HCT116 (cell line): Measurements from ENCODE around the gene ETV5. TPM values are rescaled to one million over a fixed set of nuclear protein-coding genes. Genes with fewer than 3 reads are reported as not detected.
"Not testable (repeated sequence)": the region's sequence is repeated elsewhere in the genome, so short reads cannot be mapped to it uniquely, and the experiment has no call there.

ENCODE experiments used
- ATAC-seq: fragments of 200-7000 bp; cut with Tn5 transposase; 2 replicates; pipeline ENCODE4 v1.9.1; 2020; ENCODE audit warnings: mild to moderate bottlenecking, moderate library complexity
- BruUV-seq: library from RNA; stranded (reverse); fragments of 400-500 nt; replicated peaks from 2 replicates; lab custom pipeline; 2021; lab: Mats Ljungman, UMichigan
- CTCF ChIA-PET: fragments of 300-600 bp; sonication (Branson Sonifier 250); formaldehyde crosslinking; loops from one replicate; lab custom pipeline; 2021; ENCODE audit warnings: antibody characterized with exemption; lab: Charles Lee
- POLR2A ChIA-PET: fragments of 300-600, 350-600 bp; sonication (Branson Sonifier 250); formaldehyde crosslinking; loops from one replicate; lab custom pipeline; 2021; ENCODE audit warnings: antibody characterized with exemption; lab: Charles Lee
- RAD21 ChIA-PET, 2 experiments: fragments of 300-600 bp; sonication (Branson Sonifier 250); formaldehyde crosslinking; loops; one replicate each; lab custom pipeline; 2023; ENCODE audit warnings: low total read pairs in 2 of 2; ENCODE audit not compliant: uncharacterized antibody in 2 of 2, unreplicated experiment in 2 of 2, low non-redundant PET in 1 of 2; lab: Charles Lee
- DNase-seq: peaks from one replicate; pipeline ENCODE4 v3.0.0-alpha.2; 2010; ENCODE audit warnings: low read depth, low spot score
- H2AFZ ChIP-seq: fragments of 200-600 bp; shearing (Covaris generic), sonication (generic); 2 replicates; pipeline ENCODE4 v1.6.1; 2017; ENCODE audit warnings: low read depth, mixed run types, mixed read lengths, antibody characterized with exemption, low read length; ENCODE audit not compliant: poor library complexity, severe bottlenecking
- H3K27ac ChIP-seq: 2 replicates; pipeline ENCODE4 v1.5.1; 2012; ENCODE audit warnings: low read depth, low read length
- H3K27me3 ChIP-seq: fragments of 200-600 bp; sonication (generic); 2 replicates; pipeline ENCODE4 v1.6.1; 2016; ENCODE audit warnings: mixed run types, low read length, mixed read lengths; ENCODE audit not compliant: insufficient read depth
- H3K36me3 ChIP-seq, 2 experiments: fragments of 200-500 bp in 1 of 2; fragments of 200-600 bp in 1 of 2; sonication (Bioruptor generic) in 1 of 2; sonication (generic) in 1 of 2; 2 replicates each; pipeline versions ENCODE4 v1.5.1 to v1.6.1; 2014 to 2016; ENCODE audit warnings: low read length in 2 of 2, inconsistent platforms in 1 of 2, mixed read lengths in 1 of 2, mixed run types in 1 of 2; ENCODE audit not compliant: insufficient read depth in 2 of 2, control insufficient read depth in 1 of 2
- H3K4me1 ChIP-seq, 2 experiments: fragments of 200-600 bp in 1 of 2; sonication (generic) in 1 of 2; 2 replicates each; pipeline versions ENCODE4 v1.5.1 to v1.6.1; 2012 to 2017; ENCODE audit warnings: low read length in 2 of 2, inconsistent platforms in 1 of 2, mild to moderate bottlenecking in 1 of 2, mixed read lengths in 1 of 2, mixed run types in 1 of 2, moderate library complexity in 1 of 2; ENCODE audit not compliant: insufficient read depth in 2 of 2, control insufficient read depth in 1 of 2
- H3K4me2 ChIP-seq: fragments of 200-600 bp; sonication (generic); 2 replicates; pipeline ENCODE4 v1.6.1; 2017; ENCODE audit warnings: mixed run types, low read length, mixed read lengths
- H3K4me3 ChIP-seq, 2 experiments: fragments of 200-600 bp in 1 of 2; sonication (generic) in 1 of 2; replicated peaks in 1 of 2; 2 replicates each; pipeline ENCODE4 v1.5.1; 2011 to 2016; ENCODE audit warnings: low read length in 2 of 2, control low read depth in 1 of 2, low read depth in 1 of 2, mild to moderate bottlenecking in 1 of 2, mixed read lengths in 1 of 2, mixed run types in 1 of 2
- H3K79me2 ChIP-seq: fragments of 200-600 bp; sonication (generic); 2 replicates; pipeline ENCODE4 v1.6.1; 2017; ENCODE audit warnings: mild to moderate bottlenecking, mixed run types, low read length, moderate library complexity, mixed read lengths; ENCODE audit not compliant: insufficient read depth
- H3K9ac ChIP-seq: fragments of 200-600 bp; sonication (generic); 2 replicates; pipeline ENCODE4 v1.6.1; 2016; ENCODE audit warnings: low read length, mixed read lengths
- H3K9me2 ChIP-seq: fragments of 200-600 bp; sonication (generic), shearing (Covaris generic); 2 replicates; pipeline ENCODE4 v1.6.1; 2017; ENCODE audit warnings: mixed run types, mild to moderate bottlenecking, moderate library complexity; ENCODE audit not compliant: insufficient read depth
- H3K9me3 ChIP-seq, 2 experiments: fragments of 200-500 bp in 1 of 2; fragments of 200-600 bp in 1 of 2; sonication (Bioruptor generic) in 1 of 2; sonication (generic) in 1 of 2; 2 replicates each; pipeline ENCODE4 v1.6.1; 2014 to 2017; ENCODE audit warnings: low read length in 2 of 2, mixed read lengths in 2 of 2, inconsistent platforms in 1 of 2, low read depth in 1 of 2, mild to moderate bottlenecking in 1 of 2, mixed run types in 1 of 2, moderate library complexity in 1 of 2; ENCODE audit not compliant: control insufficient read depth in 1 of 2, insufficient read depth in 1 of 2
- H4K20me1 ChIP-seq: fragments of 200-600 bp; sonication (generic), shearing (Covaris generic); 2 replicates; pipeline ENCODE4 v1.6.1; 2017; ENCODE audit warnings: mixed run types, mild to moderate bottlenecking, moderate library complexity; ENCODE audit not compliant: insufficient read depth
- CEBPB ChIP-seq: IDR thresholded peaks from 2 replicates; pipeline ENCODE4 v1.6.1; 2012; ENCODE audit warnings: low read depth
- EGR1 ChIP-seq: IDR thresholded peaks from 2 replicates; pipeline ENCODE4 v1.6.1; 2012; ENCODE audit warnings: low read depth
- ELF1 ChIP-seq: IDR thresholded peaks from 2 replicates; pipeline ENCODE4 v1.6.1; 2012; ENCODE audit warnings: low read depth, borderline replicate concordance
- EZH2 ChIP-seq: fragments of 200-600 bp; sonication (generic); IDR thresholded peaks from 2 replicates; pipeline ENCODE4 v1.6.1; 2017; ENCODE audit warnings: antibody characterized with exemption, mixed run types
- FOSL1 ChIP-seq: IDR thresholded peaks from 2 replicates; pipeline ENCODE4 v1.6.1; 2012; ENCODE audit warnings: low read depth
- JUND ChIP-seq: IDR thresholded peaks from 2 replicates; pipeline ENCODE4 v1.6.1; 2012
- POLR2AphosphoS5 ChIP-seq: IDR thresholded peaks from 2 replicates; pipeline ENCODE4 v1.6.1; 2011; ENCODE audit warnings: mild to moderate bottlenecking, low read depth, low read length, moderate library complexity
- SIN3A ChIP-seq: IDR thresholded peaks from 2 replicates; pipeline ENCODE4 v1.6.1; 2012; ENCODE audit warnings: low read depth
- SRF ChIP-seq: IDR thresholded peaks from 2 replicates; pipeline ENCODE4 v1.6.1; 2012; ENCODE audit warnings: low read depth
- TCF7L2 ChIP-seq: IDR thresholded peaks from 2 replicates; pipeline ENCODE4 v1.7.0; 2011; ENCODE audit warnings: borderline replicate concordance, inconsistent platforms; ENCODE audit not compliant: insufficient read depth, insufficient read length; ENCODE audit errors: extremely low read depth
- ZFX ChIP-seq: fragments of 450-650 bp; IDR thresholded peaks from 2 replicates; pipeline ENCODE4 v1.6.1; 2017
- intact Hi-C: fragments of 100-400 bp; cut with micrococcal nuclease; formaldehyde crosslinking; loops from 2 replicates; pipeline ENCODE4 v1.10.0; 2022
- total RNA-seq: library from RNA; stranded (reverse); gene quantifications from one replicate; pipeline ENCODE4 v1.2.1, GENCODE V29; 2021; ENCODE audit not compliant: unreplicated experiment
- TF ChIP-seq, protein P1 (sequence below): IDR thresholded peaks from 2 replicates; pipeline ENCODE4 v1.6.1; 2011; ENCODE audit warnings: mild to moderate bottlenecking, low read length, moderate library complexity; ENCODE audit not compliant: insufficient replicate concordance; ENCODE audit errors: extremely low read depth
- TF ChIP-seq, protein P2 (sequence below): IDR thresholded peaks from 2 replicates; pipeline ENCODE4 v1.6.1; 2012
- TF ChIP-seq, protein P3 (sequence below): IDR thresholded peaks from 2 replicates; pipeline ENCODE4 v1.6.1; 2012
- TF ChIP-seq, protein P4 (sequence below), 3 experiments: fragments of 200-600 bp in 1 of 3; sonication (generic) in 1 of 3; IDR thresholded peaks in 2 of 3; conservative IDR thresholded peaks in 1 of 3; 2 replicates each; pipeline ENCODE4 v1.5.1; 2012 to 2017; ENCODE audit warnings: low read depth in 2 of 3, low read length in 2 of 3, antibody characterized with exemption in 1 of 3, borderline replicate concordance in 1 of 3, control low read depth in 1 of 3, mild to moderate bottlenecking in 1 of 3, mixed read lengths in 1 of 3, mixed run types in 1 of 3, moderate library complexity in 1 of 3; ENCODE audit not compliant: insufficient read depth in 1 of 3

Gene ETV5
- total RNA-seq, 1 experiment from 2014 or later = 89.7 TPM

DNA sequence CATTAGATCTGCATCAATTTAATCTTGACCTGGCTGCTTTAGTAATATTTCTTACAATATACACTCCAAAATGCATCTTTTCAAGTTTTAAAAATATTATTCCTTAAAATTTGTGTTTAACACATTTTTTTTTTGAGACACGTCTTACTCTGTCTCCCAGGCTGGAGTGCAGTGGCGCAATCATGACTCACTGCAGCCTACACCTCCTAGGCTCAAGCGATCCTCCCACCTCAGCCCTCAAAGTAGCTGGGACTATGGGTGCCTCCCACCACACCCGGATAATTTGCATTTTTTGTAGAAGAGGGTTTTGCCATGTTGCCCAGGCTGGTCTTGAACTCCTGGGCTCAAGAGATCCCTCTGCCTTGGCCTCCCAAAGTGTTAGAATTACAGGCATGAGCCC is 73.6 kb downstream of the ETV5 start (continued):
- TF ChIP-seq SIN3A (no peak), SRF (no peak), POLR2AphosphoS5 (no peak), ZFX (no peak), FOSL1 (no peak), EZH2 (no peak)
- TF ChIP-seq, protein P1, sequence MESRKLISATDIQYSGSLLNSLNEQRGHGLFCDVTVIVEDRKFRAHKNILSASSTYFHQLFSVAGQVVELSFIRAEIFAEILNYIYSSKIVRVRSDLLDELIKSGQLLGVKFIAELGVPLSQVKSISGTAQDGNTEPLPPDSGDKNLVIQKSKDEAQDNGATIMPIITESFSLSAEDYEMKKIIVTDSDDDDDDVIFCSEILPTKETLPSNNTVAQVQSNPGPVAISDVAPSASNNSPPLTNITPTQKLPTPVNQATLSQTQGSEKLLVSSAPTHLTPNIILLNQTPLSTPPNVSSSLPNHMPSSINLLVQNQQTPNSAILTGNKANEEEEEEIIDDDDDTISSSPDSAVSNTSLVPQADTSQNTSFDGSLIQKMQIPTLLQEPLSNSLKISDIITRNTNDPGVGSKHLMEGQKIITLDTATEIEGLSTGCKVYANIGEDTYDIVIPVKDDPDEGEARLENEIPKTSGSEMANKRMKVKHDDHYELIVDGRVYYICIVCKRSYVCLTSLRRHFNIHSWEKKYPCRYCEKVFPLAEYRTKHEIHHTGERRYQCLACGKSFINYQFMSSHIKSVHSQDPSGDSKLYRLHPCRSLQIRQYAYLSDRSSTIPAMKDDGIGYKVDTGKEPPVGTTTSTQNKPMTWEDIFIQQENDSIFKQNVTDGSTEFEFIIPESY = no peak
- TF ChIP-seq, protein P2, sequence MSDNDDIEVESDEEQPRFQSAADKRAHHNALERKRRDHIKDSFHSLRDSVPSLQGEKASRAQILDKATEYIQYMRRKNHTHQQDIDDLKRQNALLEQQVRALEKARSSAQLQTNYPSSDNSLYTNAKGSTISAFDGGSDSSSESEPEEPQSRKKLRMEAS = no peak
- TF ChIP-seq, protein P3, sequence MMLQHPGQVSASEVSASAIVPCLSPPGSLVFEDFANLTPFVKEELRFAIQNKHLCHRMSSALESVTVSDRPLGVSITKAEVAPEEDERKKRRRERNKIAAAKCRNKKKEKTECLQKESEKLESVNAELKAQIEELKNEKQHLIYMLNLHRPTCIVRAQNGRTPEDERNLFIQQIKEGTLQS = no peak

DNA sequence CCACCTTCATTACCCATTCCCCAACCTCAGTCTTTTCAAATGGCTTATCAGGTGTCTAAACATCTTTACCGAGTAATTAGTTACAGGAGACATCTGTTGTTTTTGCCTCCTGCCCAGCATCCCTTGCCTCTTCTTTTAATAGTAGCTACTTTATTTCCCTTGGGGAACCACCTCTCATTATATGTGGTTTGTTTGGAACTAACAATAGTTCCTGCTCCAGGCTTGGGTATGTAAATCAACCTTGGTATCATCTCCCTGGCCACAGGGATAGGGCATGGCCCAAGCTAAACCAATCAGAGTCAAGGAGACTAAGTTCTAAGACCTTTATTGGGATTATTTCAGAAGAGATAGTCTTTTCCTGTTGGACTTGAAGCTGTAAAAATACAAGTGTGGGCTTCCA is 76.6 kb downstream of the ETV5 start:
- DNase-seq = no peak
- Histone ChIP-seq H3K27me3 (no peaks in the 10 kb centered on the region), H3K4me2 (no peak overlapping the region), H3K9me3 (no peaks in the 10 kb centered on the region), H3K9ac (no peak overlapping the region), H2AFZ (no peak overlapping the region), H3K79me2 (no peaks in the 10 kb centered on the region), H3K36me3 (no peaks in the 10 kb centered on the region), H3K4me3 (no peak overlapping the region), H3K4me1 (no peaks in the 10 kb centered on the region), H3K9me2 (no peaks in the 10 kb centered on the region), H3K27ac (no peak overlapping the region), H4K20me1 (no peaks in the 10 kb centered on the region)
- intact Hi-C loops = no loop called here
- ATAC-seq = no peak
- POLR2A ChIA-PET = no interaction called here
- TF ChIP-seq TCF7L2 = no peak
- no peak for TF ChIP-seq CEBPB
- no peak for TF ChIP-seq ZFX
- no peak for TF ChIP-seq ELF1
- TF ChIP-seq, protein P4, sequence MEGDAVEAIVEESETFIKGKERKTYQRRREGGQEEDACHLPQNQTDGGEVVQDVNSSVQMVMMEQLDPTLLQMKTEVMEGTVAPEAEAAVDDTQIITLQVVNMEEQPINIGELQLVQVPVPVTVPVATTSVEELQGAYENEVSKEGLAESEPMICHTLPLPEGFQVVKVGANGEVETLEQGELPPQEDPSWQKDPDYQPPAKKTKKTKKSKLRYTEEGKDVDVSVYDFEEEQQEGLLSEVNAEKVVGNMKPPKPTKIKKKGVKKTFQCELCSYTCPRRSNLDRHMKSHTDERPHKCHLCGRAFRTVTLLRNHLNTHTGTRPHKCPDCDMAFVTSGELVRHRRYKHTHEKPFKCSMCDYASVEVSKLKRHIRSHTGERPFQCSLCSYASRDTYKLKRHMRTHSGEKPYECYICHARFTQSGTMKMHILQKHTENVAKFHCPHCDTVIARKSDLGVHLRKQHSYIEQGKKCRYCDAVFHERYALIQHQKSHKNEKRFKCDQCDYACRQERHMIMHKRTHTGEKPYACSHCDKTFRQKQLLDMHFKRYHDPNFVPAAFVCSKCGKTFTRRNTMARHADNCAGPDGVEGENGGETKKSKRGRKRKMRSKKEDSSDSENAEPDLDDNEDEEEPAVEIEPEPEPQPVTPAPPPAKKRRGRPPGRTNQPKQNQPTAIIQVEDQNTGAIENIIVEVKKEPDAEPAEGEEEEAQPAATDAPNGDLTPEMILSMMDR (IDR thresholded peaks at IDR 0.05 in 2 of 3, conservative IDR thresholded peaks at IDR 0.05 in 1 of 3; ENCODE audit: borderline replicate concordance in 1 of 3, insufficient read depth in 1 of 3, low read depth in 2 of 3, low read length in 2 of 3) = no peak
- no peak for TF ChIP-seq EGR1
- no peak for TF ChIP-seq JUND
- TF ChIP-seq, protein P2 = no peak
- no peak for TF ChIP-seq EZH2
- CTCF ChIA-PET = no interaction called here
- RAD21 ChIA-PET = no interaction called here
- no TSS peak for BruUV-seq

DNA sequence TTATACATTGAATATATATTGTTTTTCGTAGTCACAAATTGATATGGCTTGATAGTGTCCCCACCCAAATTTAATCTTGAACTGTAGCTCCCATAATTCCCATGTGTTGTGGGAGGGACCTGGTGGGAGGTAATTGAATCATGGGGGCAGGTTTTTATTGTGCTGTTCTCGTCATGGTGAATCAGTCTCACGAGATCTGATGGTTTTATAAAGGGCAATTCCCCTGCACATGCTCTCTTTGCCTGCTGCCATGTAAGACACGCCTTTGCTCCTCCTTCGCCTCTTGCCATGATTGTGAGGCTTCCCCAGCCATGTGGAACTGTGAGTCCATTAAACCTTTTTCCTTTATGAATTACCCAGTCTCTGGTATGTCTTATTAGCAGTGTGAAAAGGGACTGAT is 82.9 kb downstream of the ETV5 start:
- BruUV-seq, H3K9me2 ChIP-seq, ATAC-seq, H3K9me3 ChIP-seq, H3K9ac ChIP-seq, H3K27ac ChIP-seq, H3K4me1 ChIP-seq, H3K36me3 ChIP-seq, intact Hi-C loops, H3K4me2 ChIP-seq, H3K27me3 ChIP-seq, POLR2A ChIA-PET, H2AFZ ChIP-seq, DNase-seq, H3K79me2 ChIP-seq, RAD21 ChIA-PET, H4K20me1 ChIP-seq, H3K4me3 ChIP-seq: not testable (repeated sequence)
- CTCF ChIA-PET = interaction anchor here (1.8 kb wide), 1 partner anchor 233 kb away, joined by 4 read pairs; no protein-coding TSS in a partner anchor
